Measurements from ENCODE around the gene CGRRF1. TPM values are rescaled to one million over a fixed set of nuclear protein-coding genes. Genes with fewer than 3 reads are reported as not detected.

The CGRRF1 gene
- total and polyA plus RNA-seq, 7 donors = 14.1 to 41.9 (median 21.6) TPM

DNA sequence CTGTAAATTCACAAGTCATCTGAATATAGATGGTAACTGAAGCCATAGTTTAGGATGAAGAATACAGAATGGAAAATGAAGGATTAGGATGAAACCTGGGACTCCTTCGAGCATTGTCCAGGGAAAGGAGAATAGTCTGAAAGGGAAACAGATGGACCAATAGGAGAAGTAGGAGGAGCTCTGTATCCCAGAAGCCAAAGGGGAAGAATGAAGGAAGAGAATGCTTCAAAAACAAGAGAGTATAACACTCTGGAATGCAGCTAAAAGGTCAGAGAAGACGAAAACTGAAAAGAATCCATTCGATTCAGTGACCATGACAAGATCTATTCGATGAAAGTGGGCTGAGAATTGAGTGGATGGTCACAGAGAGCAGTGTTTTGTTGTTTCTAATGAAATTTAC lies 21.9 kb upstream of the CGRRF1 start:
- Histone ChIP-seq H3K36me3 (ENCODE audit: insufficient read depth in 1 of 2, low read depth in 1 of 2) (peaks cover 4 to 10% of the 10 kb centered on the region in 2 donors), H3K27ac (peak overlapping the region; percentile 97), H3K27me3 (ENCODE audit: insufficient read depth in 3 of 3, low read length in 2 of 3) (no peaks in the 10 kb centered on the region), H3K4me1 (peaks cover 15% of the 10 kb centered on the region), H3K4me3 (peak overlapping the region; percentile 99), H3K9me3 (no peaks in the 10 kb centered on the region)
- DNase-seq (no peak), ATAC-seq (no peak)
- intact Hi-C loops (cut with DNase I) = no loop called here
- TF ChIP-seq, protein P1, sequence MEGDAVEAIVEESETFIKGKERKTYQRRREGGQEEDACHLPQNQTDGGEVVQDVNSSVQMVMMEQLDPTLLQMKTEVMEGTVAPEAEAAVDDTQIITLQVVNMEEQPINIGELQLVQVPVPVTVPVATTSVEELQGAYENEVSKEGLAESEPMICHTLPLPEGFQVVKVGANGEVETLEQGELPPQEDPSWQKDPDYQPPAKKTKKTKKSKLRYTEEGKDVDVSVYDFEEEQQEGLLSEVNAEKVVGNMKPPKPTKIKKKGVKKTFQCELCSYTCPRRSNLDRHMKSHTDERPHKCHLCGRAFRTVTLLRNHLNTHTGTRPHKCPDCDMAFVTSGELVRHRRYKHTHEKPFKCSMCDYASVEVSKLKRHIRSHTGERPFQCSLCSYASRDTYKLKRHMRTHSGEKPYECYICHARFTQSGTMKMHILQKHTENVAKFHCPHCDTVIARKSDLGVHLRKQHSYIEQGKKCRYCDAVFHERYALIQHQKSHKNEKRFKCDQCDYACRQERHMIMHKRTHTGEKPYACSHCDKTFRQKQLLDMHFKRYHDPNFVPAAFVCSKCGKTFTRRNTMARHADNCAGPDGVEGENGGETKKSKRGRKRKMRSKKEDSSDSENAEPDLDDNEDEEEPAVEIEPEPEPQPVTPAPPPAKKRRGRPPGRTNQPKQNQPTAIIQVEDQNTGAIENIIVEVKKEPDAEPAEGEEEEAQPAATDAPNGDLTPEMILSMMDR (IDR thresholded peaks at IDR 0.05) = no peak
- 18 to 24% (median 23%) methylated on average over 4 of the region's 4 CpGs for WGBS, 3 donors

DNA sequence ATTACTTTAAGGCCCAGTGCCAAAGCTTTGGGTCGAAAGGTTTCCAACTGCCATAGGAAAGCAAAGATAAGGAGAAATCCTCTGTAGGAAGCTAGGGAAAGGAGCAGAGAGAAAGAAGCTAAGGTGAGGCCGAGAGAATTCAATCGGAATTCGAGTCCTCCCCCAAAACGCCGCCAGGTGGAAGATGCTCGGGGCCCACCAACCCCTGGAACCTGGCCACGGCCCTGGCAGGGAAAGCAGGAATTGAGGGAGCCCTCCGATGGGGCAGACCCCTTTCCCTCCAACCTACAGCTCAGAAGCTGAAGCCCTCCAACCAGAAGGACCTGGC lies 21.4 kb upstream of the CGRRF1 start:
- TF ChIP-seq, protein P1 (IDR thresholded peaks at IDR 0.05) = no peak
- 0 to 1% (median 1%) methylated on average over 9 of the region's 9 CpGs for WGBS, 3 donors
- Histone ChIP-seq H3K36me3 (ENCODE audit: insufficient read depth in 1 of 2, low read depth in 1 of 2) (peaks cover 3 to 5% of the 10 kb centered on the region in 2 donors), H3K9me3 (no peaks in the 10 kb centered on the region), H3K27ac (peak overlapping the region; percentile 97), H3K27me3 (ENCODE audit: insufficient read depth in 3 of 3, low read length in 2 of 3) (peaks cover 0 to 1% (median 0%) of the 10 kb centered on the region in 3 donors), H3K4me1 (peaks cover 15% of the 10 kb centered on the region), H3K4me3 (peak overlapping the region; percentile 99)
- DNase-seq (no peak), ATAC-seq (no peak)
- intact Hi-C loops (cut with DNase I) = no loop called here

DNA sequence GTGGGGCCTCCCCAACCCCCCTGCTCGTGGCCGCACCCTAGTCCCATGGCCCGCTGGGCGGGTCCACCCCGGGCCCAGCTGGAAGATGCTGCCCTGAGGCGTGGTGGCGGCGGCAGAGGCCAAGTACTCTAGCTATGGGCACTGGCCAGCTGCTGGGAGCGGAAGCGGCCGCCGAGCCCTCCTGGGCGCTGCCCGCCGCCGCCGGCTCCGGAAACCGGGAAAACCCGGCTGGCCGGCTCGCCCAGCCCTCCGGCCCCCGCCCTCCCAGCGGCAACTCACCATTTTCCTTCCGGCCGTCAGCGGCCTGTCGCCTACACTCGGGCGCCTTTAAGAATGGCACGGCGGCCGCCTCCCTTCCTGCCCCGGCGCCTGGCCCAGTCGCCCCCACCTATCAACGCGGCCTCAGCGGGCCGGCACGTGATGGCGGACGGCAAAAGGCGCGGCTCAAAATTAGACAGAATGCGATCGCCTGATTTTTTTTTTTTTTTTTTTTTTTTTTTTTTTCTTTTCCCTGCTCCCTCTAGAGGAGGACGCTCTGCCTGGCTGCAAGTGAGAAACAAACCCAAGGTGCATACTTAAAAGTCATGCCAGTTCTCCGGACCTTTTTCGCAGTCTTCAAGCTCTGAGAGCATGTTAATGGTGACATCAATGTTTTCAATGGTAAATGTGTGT lies 20.9 kb upstream of the CGRRF1 start, which contains the start of gene GMFB:
Gene GMFB (minus strand): TSS at position 335 of the 672 bp plus-strand sequence. CDS start 53 bp downstream, at position 282.
- Histone ChIP-seq H3K4me3 (peak within 1 kb of the TSS; percentile 99), H3K4me1 (peaks cover 15% of the 10 kb centered on the region), H3K27me3 (ENCODE audit: insufficient read depth in 3 of 3, low read length in 2 of 3) (peaks cover 0 to 1% (median 0%) of the 10 kb centered on the region in 3 donors), H3K9me3 (no peaks in the 10 kb centered on the region), H3K36me3 (ENCODE audit: insufficient read depth in 1 of 2, low read depth in 1 of 2) (no peaks in the 10 kb centered on the region), H3K27ac (peak within 1 kb of the TSS; percentile 97)
- WGBS, 3 donors = 1 to 2% (median 1%) methylated on average over 36 to 51 of the region's 51 CpGs
- intact Hi-C loops (cut with DNase I) = loop anchor here in 1 of 2 donors (1.0 kb wide), 1 partner anchor 21 kb away; the partner anchor contains the start of gene CGRRF1
- peak; percentile 95 to 97 for DNase-seq
- ATAC-seq = peak; percentile 99
- TF ChIP-seq, protein P1 (IDR thresholded peaks at IDR 0.05) = peak; percentile 38

DNA sequence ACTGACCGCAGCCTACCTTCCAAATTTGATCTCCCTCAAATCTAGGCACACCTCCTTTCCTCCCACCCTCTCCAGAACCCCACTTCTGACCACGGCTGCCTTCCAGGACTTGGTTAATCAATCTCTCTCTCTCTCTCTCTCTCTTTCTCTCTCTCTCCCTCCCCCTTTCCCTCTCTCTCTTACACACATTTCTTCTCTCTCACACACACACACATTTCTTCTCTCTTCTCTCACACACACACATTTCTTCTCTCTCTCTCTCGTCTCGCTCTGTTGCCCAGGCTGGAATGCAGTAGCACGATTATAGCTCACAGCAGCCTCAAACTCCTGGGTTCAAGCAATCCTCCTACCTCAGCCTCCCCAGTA lies 20.4 kb upstream of the CGRRF1 start:
- Histone ChIP-seq H3K27me3 (ENCODE audit: insufficient read depth in 3 of 3, low read length in 2 of 3) (peaks cover 0 to 1% (median 0%) of the 10 kb centered on the region in 3 donors), H3K4me3 (peak overlapping the region; percentile 99), H3K4me1 (peaks cover 15% of the 10 kb centered on the region), H3K36me3 (ENCODE audit: insufficient read depth in 1 of 2, low read depth in 1 of 2) (no peaks in the 10 kb centered on the region), H3K27ac (peak overlapping the region; percentile 97), H3K9me3 (no peaks in the 10 kb centered on the region)
- intact Hi-C loops (cut with DNase I) = loop anchor here in 1 of 2 donors (1.0 kb wide), 1 partner anchor 20 kb away; the partner anchor contains the start of gene CGRRF1
- DNase-seq (no peak), ATAC-seq (no peak)
- 10 to 26% (median 19%) methylated on average over 5 of the region's 5 CpGs for WGBS, 3 donors
- TF ChIP-seq, protein P1 (IDR thresholded peaks at IDR 0.05) = no peak

All from psoas muscle (tissue), 8 donors.